ENCODE data around the gene C19orf53. TPM values are rescaled to one million over a fixed set of nuclear protein-coding genes. Genes with fewer than 3 reads are reported as not detected.

The C19orf53 gene
- total RNA-seq, 1 experiment from 2014 or later = 66.4 TPM

GRCh38 chr19:13766095-13766481, 8.2 kb upstream of the C19orf53 start:
- CTCF ChIA-PET = no interaction called here
- Mint-ChIP-seq H3K4me3 (ENCODE audit: low read depth, unreplicated experiment) (peak overlapping the region; percentile 69), H3K27ac (ENCODE audit: unreplicated experiment) (no peak overlapping the region), H3K9me3 (ENCODE audit: low read depth, unreplicated experiment) (no peaks in the 10 kb centered on the region), H3K4me1 (ENCODE audit: low read depth, unreplicated experiment) (peaks cover 11% of the 10 kb centered on the region), H3K27me3 (ENCODE audit: unreplicated experiment) (no peaks in the 10 kb centered on the region), H3K36me3 (ENCODE audit: insufficient read depth, unreplicated experiment) (peaks cover 43% of the 10 kb centered on the region)
- BruUV-seq (replicated peaks) = no TSS peak
- TF ChIP-seq CTCF (IDR thresholded peaks at IDR 0.05; ENCODE audit: unreplicated experiment) = no peak
- no peak for DNase-seq
- intact Hi-C loops (cut with micrococcal nuclease; ENCODE audit: unreplicated experiment) = no loop called here

GRCh38 chr19:13768510-13768909, 5.7 kb upstream of the C19orf53 start:
- CTCF ChIA-PET = no interaction called here
- H3K4me1 Mint-ChIP-seq (ENCODE audit: low read depth, unreplicated experiment) = peaks cover 11% of the 10 kb centered on the region
- no peak overlapping the region for H3K4me3 Mint-ChIP-seq (ENCODE audit: low read depth, unreplicated experiment)
- intact Hi-C loops (cut with micrococcal nuclease; ENCODE audit: unreplicated experiment) = no loop called here
- no peaks in the 10 kb centered on the region for H3K27me3 Mint-ChIP-seq (ENCODE audit: unreplicated experiment)
- no peak for DNase-seq
- H3K27ac Mint-ChIP-seq (ENCODE audit: unreplicated experiment) = no peak overlapping the region
- peaks cover 28% of the 10 kb centered on the region for H3K36me3 Mint-ChIP-seq (ENCODE audit: insufficient read depth, unreplicated experiment)
- H3K9me3 Mint-ChIP-seq (ENCODE audit: low read depth, unreplicated experiment) = no peaks in the 10 kb centered on the region
- TF ChIP-seq CTCF (IDR thresholded peaks at IDR 0.05; ENCODE audit: unreplicated experiment) = no peak
- no TSS peak for BruUV-seq (replicated peaks)

GRCh38 chr19:13770013-13770635, 4.1 kb upstream of the C19orf53 start:
- intact Hi-C loops (cut with micrococcal nuclease; ENCODE audit: unreplicated experiment) = no loop called here
- Mint-ChIP-seq H3K9me3 (ENCODE audit: low read depth, unreplicated experiment) (no peaks in the 10 kb centered on the region), H3K4me3 (ENCODE audit: low read depth, unreplicated experiment) (no peak overlapping the region), H3K27me3 (ENCODE audit: unreplicated experiment) (no peaks in the 10 kb centered on the region), H3K27ac (ENCODE audit: unreplicated experiment) (no peak overlapping the region), H3K4me1 (ENCODE audit: low read depth, unreplicated experiment) (peaks cover 9% of the 10 kb centered on the region), H3K36me3 (ENCODE audit: insufficient read depth, unreplicated experiment) (peaks cover 25% of the 10 kb centered on the region)
- DNase-seq = no peak
- no peak for TF ChIP-seq CTCF (IDR thresholded peaks at IDR 0.05; ENCODE audit: unreplicated experiment)
- no TSS peak for BruUV-seq (replicated peaks)
- CTCF ChIA-PET = no interaction called here

GRCh38 chr19:13778398-13778797, 4.1 kb downstream of the C19orf53 start:
- TF ChIP-seq CTCF (IDR thresholded peaks at IDR 0.05; ENCODE audit: unreplicated experiment) = no peak
- H3K4me3 Mint-ChIP-seq (ENCODE audit: low read depth, unreplicated experiment) = no peak overlapping the region
- BruUV-seq (replicated peaks) = no TSS peak
- H3K4me1 Mint-ChIP-seq (ENCODE audit: low read depth, unreplicated experiment) = peaks cover 8% of the 10 kb centered on the region
- CTCF ChIA-PET = no interaction called here
- no peaks in the 10 kb centered on the region for H3K27me3 Mint-ChIP-seq (ENCODE audit: unreplicated experiment)
- no peak overlapping the region for H3K27ac Mint-ChIP-seq (ENCODE audit: unreplicated experiment)
- intact Hi-C loops (cut with micrococcal nuclease; ENCODE audit: unreplicated experiment) = no loop called here
- peaks cover 25% of the 10 kb centered on the region for H3K36me3 Mint-ChIP-seq (ENCODE audit: insufficient read depth, unreplicated experiment)
- no peaks in the 10 kb centered on the region for H3K9me3 Mint-ChIP-seq (ENCODE audit: low read depth, unreplicated experiment)
- no peak for DNase-seq

Data from Calu3 (cell line).